Transverse colon (tissue), 4 donors: ENCODE data around the gene IBTK. TPM values are rescaled to one million over a fixed set of nuclear protein-coding genes. Genes with fewer than 3 reads are reported as not detected.

ENCODE experiments used
- DNase-seq: peaks from one replicate; pipeline ENCODE4 v3.0.0-alpha.2; 2019
- H3K27ac ChIP-seq, 4 donors: fragments of 200-600 bp; sonication (generic); 2 replicates each; pipeline ENCODE4 v1.5.1; 2016 to 2018; ENCODE audit warnings: inconsistent platforms in 4 of 4
- H3K27me3 ChIP-seq: fragments of 200-600 bp; sonication (generic); 2 replicates; pipeline ENCODE4 v1.5.1; 2017; ENCODE audit warnings: inconsistent platforms
- H3K36me3 ChIP-seq, 4 donors: fragments of 200-600 bp; sonication (generic); 2 replicates each; pipeline ENCODE4 v1.5.1; 2017 to 2019; ENCODE audit warnings: inconsistent platforms in 4 of 4
- H3K4me1 ChIP-seq, 4 donors: fragments of 200-600 bp; sonication (generic); 2 replicates each; pipeline ENCODE4 v1.5.1; 2017 to 2020; ENCODE audit warnings: inconsistent platforms in 4 of 4
- H3K4me3 ChIP-seq, 4 donors: fragments of 200-600 bp; sonication (generic); 1 replicate in 1 of 4; 2 replicates in 3 of 4; pipeline versions ENCODE4 v1.5.1 to v1.6.1; 2017 to 2019; ENCODE audit warnings: inconsistent platforms in 4 of 4
- H3K9me3 ChIP-seq, 2 donors: fragments of 200-600 bp; sonication (generic); 2 replicates each; pipeline ENCODE4 v1.5.1; 2017 to 2019; ENCODE audit warnings: inconsistent platforms in 2 of 2
- EP300 ChIP-seq: sonication (generic); formaldehyde crosslinking; IDR thresholded peaks from one replicate; pipeline ENCODE4 v1.6.1; 2017; ENCODE audit warnings: antibody characterized with exemption, low read depth
- POLR2A ChIP-seq: fragments of 450-650 bp; IDR thresholded peaks from one replicate; pipeline ENCODE4 v1.6.1; 2016; ENCODE audit warnings: antibody characterized with exemption, mild to moderate bottlenecking, moderate library complexity
- POLR2AphosphoS5 ChIP-seq, 3 donors: sonication (generic); formaldehyde crosslinking; IDR thresholded peaks; one replicate each; pipeline ENCODE4 v1.6.1; 2016; ENCODE audit warnings: antibody characterized with exemption in 3 of 3
- WGBS, 2 donors: methylation state at CpG; one replicate each; pipeline ENCODE4 v1.1.5; 2018; ENCODE audit warnings: low coverage in 1 of 2; 5-methylcytosine and 5-hydroxymethylcytosine counted together
- in situ Hi-C, 4 donors: fragments of 200-750 bp; cut with MboI; loops; one replicate each; pipeline versions ENCODE4 v1.15.0 to v1.15.1; 2017; ENCODE audit warnings: low sequenced_read_pairs in 3 of 4, low pct_ligation_motif_present in 1 of 4, low pct_unique_long_range_greater_than_20kb in 1 of 4
- intact Hi-C: fragments of 100-400 bp; cut with DNase I; formaldehyde crosslinking; loops from one replicate; pipeline ENCODE4 v1.15.1; 2023; ENCODE audit warnings: low total_unique reads
- total RNA-seq, 4 donors: library from RNA; depleted of rRNA; stranded (reverse); fragments of >200 nt; gene quantifications; one replicate each; pipeline ENCODE4 v1.1.0, GENCODE V29; 2016
- TF ChIP-seq, protein P1 (sequence below), 5 experiments: fragments of 200-600 bp in 3 of 5; fragments of 450-650 bp in 2 of 5; sonication (generic) in 3 of 5; IDR thresholded peaks; 1 replicate in 2 of 5; 2 replicates in 3 of 5; pipeline ENCODE4 v1.5.1; 2016 to 2017; ENCODE audit warnings: antibody characterized with exemption in 5 of 5, inconsistent platforms in 3 of 5, mild to moderate bottlenecking in 2 of 5, moderate library complexity in 1 of 5

Gene IBTK
- total RNA-seq, 4 donors from 2014 or later: 23.6 to 40.5 (median 34.4) TPM

- in situ Hi-C loops (no loop called here), intact Hi-C loops (no loop called here)
- 93 to 97% methylated on average over 4 of the region's 4 CpGs for WGBS, 2 donors
- no peak overlapping the region for H3K4me3 ChIP-seq
- no peak for TF ChIP-seq EP300
- TF ChIP-seq, protein P1, sequence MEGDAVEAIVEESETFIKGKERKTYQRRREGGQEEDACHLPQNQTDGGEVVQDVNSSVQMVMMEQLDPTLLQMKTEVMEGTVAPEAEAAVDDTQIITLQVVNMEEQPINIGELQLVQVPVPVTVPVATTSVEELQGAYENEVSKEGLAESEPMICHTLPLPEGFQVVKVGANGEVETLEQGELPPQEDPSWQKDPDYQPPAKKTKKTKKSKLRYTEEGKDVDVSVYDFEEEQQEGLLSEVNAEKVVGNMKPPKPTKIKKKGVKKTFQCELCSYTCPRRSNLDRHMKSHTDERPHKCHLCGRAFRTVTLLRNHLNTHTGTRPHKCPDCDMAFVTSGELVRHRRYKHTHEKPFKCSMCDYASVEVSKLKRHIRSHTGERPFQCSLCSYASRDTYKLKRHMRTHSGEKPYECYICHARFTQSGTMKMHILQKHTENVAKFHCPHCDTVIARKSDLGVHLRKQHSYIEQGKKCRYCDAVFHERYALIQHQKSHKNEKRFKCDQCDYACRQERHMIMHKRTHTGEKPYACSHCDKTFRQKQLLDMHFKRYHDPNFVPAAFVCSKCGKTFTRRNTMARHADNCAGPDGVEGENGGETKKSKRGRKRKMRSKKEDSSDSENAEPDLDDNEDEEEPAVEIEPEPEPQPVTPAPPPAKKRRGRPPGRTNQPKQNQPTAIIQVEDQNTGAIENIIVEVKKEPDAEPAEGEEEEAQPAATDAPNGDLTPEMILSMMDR (IDR thresholded peaks at IDR 0.05): no peak
- no peak for TF ChIP-seq POLR2AphosphoS5 (IDR thresholded peaks at IDR 0.05)
- TF ChIP-seq POLR2A: no peak
- H3K9me3 ChIP-seq: no peaks in the 10 kb centered on the region
- no peak for DNase-seq
- no peak overlapping the region for H3K27ac ChIP-seq
- peaks cover 0 to 87% (median 35%) of the 10 kb centered on the region in 4 donors for H3K36me3 ChIP-seq
- no peaks in the 10 kb centered on the region for H3K27me3 ChIP-seq
- no peaks in the 10 kb centered on the region for H3K4me1 ChIP-seq
These were observed 51.9 kb downstream of the IBTK start for GRCh38 chr6:82195619-82196018.

DNA sequence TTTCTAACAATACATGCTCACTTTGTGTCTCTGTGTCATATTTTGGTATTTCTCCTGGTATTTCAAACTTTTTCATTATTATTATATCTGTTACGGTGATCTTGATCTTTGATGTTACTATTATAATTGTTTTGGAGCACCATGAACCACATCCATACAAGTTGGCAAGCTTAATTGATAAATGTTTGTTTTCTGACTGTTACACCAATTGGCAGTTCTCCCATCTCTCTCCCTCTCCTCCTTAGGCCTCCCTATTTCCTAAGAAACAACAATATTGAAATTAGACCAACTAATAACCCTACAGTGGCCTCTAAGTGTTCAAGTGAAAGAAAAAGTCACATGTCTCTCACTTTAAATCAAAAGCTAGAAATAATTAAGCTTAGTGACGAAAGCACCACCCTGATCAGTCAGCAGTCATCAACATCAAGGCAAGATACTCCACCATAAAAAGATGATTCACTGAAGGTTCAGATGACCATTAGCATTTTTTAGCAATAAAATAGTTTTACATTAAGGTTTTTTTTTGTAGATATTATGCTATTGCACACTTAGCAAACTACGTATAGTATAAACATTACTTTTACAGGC, 61.5 kb downstream of the IBTK start:
- Histone ChIP-seq H3K27me3 (no peaks in the 10 kb centered on the region), H3K4me1 (no peaks in the 10 kb centered on the region), H3K9me3 (no peaks in the 10 kb centered on the region), H3K4me3 (no peak overlapping the region), H3K36me3 (peaks cover 0 to 56% (median 21%) of the 10 kb centered on the region in 4 donors), H3K27ac (no peak overlapping the region)
- 86% methylated on average over 3 of the region's 3 CpGs for whole genome bisulfite sequencing, 2 donors
- in situ Hi-C loops (no loop called here), intact Hi-C loops (no loop called here)
- no peak for TF ChIP-seq POLR2A
- TF ChIP-seq POLR2AphosphoS5 (IDR thresholded peaks at IDR 0.05): no peak
- TF ChIP-seq, protein P1 (IDR thresholded peaks at IDR 0.05): no peak
- TF ChIP-seq EP300: no peak
- DNase-seq: no peak

- Histone ChIP-seq H3K27ac (no peak overlapping the region), H3K4me3 (no peak overlapping the region), H3K27me3 (no peaks in the 10 kb centered on the region), H3K9me3 (no peaks in the 10 kb centered on the region), H3K36me3 (peaks cover 0 to 50% (median 18%) of the 10 kb centered on the region in 4 donors), H3K4me1 (no peaks in the 10 kb centered on the region)
- in situ Hi-C loops: no loop called here
- no peak for DNase-seq
- TF ChIP-seq, protein P1 (IDR thresholded peaks at IDR 0.05): no peak
- TF ChIP-seq POLR2AphosphoS5 (IDR thresholded peaks at IDR 0.05) (no peak), EP300 (no peak), POLR2A (no peak)
- intact Hi-C loops: no loop called here
These were observed 63.8 kb downstream of the IBTK start for GRCh38 chr6:82183642-82184282.

DNA sequence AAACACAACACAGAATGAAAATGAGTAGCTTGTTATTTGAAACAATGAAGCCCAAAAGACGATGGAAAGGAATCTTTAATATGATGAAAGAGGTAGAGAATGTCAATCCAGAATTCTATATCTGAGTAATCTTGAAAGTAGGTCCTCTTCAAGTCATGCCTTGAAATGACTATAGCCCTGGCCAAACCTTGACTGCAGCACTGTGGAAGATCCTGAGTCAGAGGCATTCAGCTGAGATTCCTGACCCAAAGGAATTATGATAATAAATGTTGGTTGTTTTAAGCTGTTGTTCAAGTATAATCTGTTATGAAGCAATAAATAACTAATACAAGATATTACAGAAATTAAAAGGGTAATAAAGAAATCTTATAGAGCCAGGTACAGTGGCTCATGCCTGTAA, 64.8 kb downstream of the IBTK start:
- H3K36me3 ChIP-seq: peaks cover 0 to 44% (median 16%) of the 10 kb centered on the region in 4 donors
- no peak for DNase-seq
- no peaks in the 10 kb centered on the region for H3K4me1 ChIP-seq
- intact Hi-C loops (no loop called here), in situ Hi-C loops (no loop called here)
- H3K4me3 ChIP-seq: no peak overlapping the region
- 56 to 64% methylated on average over 1 of the region's 1 CpG for WGBS, 2 donors
- no peak overlapping the region for H3K27ac ChIP-seq
- H3K9me3 ChIP-seq: no peaks in the 10 kb centered on the region
- TF ChIP-seq, protein P1 (IDR thresholded peaks at IDR 0.05): no peak
- TF ChIP-seq EP300 (no peak), POLR2AphosphoS5 (IDR thresholded peaks at IDR 0.05) (no peak), POLR2A (no peak)
- no peaks in the 10 kb centered on the region for H3K27me3 ChIP-seq
